ENCODE data around the gene FBXO30. TPM values are rescaled to one million over a fixed set of nuclear protein-coding genes. Genes with fewer than 3 reads are reported as not detected.

FBXO30 gene
- total RNA-seq, 2 experiments from 2014 or later = 5.3 to 11.7 TPM

DNA sequence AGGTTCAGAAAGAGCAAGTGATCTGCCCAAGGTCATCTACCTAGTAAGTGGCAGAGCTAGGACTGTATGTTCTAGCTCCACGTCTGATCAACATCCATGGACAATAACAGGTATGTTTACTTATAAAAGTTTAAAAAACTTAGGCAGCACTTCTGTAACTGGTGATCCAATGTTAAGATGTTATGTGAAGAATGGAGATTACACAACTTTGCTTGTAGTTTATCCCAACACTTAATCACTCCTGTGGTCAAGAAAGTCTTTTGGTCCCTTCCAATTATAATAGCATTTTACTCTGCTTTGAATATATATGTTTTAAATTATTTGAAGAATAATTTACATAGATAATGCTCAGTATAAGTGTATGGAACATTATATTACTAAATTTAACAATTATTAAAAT lies 4.8 kb downstream of the FBXO30 start:
- H3K9me2 ChIP-seq (ENCODE audit: insufficient read depth, low read length) = no peaks in the 10 kb centered on the region
- no TSS peak for BruUV-seq (replicated peaks)
- H3K4me3 ChIP-seq (ENCODE audit: low read depth, low read length, poor library complexity, severe bottlenecking) = peak overlapping the region; percentile 5
- no peak overlapping the region for H2AFZ ChIP-seq (ENCODE audit: low read length)
- H3K36me3 ChIP-seq (ENCODE audit: insufficient read depth, low read length) = peaks cover 25% of the 10 kb centered on the region
- intact Hi-C loops (cut with micrococcal nuclease; ENCODE audit: unreplicated experiment) = loop anchor here (5.0 to 10.0 kb wide), 3 partner anchors 78 to 1595 kb away; partner anchors contain the start of gene STXBP5
- peaks cover 40% of the 10 kb centered on the region for H3K4me1 ChIP-seq (ENCODE audit: insufficient read depth, low read length, poor library complexity, severe bottlenecking)
- ChIA-PET POLR2A (interaction anchor here (1.1 to 2.3 kb wide), 4 partner anchors 9 to 73 kb away, joined by 4 to 12 read pairs (median 4); no protein-coding TSS in a partner anchor), CTCF (ENCODE audit: unreplicated experiment) (no interaction called here)
- H3K4me2 ChIP-seq (ENCODE audit: low read length) = peak overlapping the region; percentile 65
- peak overlapping the region; percentile 42 for H3K27ac ChIP-seq (ENCODE audit: low read depth, low read length, poor library complexity, severe bottlenecking)
- TF ChIP-seq CTCF (conservative IDR thresholded peaks at IDR 0.05; ENCODE audit: low read length) (no peak), EZH2phosphoT487 (IDR thresholded peaks at IDR 0.05; ENCODE audit: borderline replicate concordance, low read depth, low read length) (no peak)
- H4K20me1 ChIP-seq (ENCODE audit: insufficient read depth, low read length) = peaks cover 7% of the 10 kb centered on the region; the same call in 1 of the 2 replicates
- DNase-seq (ENCODE audit: low spot score) = no peak
- no peaks in the 10 kb centered on the region for H3K9me3 ChIP-seq (ENCODE audit: low read length)
- peaks cover 84% of the 10 kb centered on the region for H3K79me2 ChIP-seq (ENCODE audit: insufficient read depth, low read depth, low read length)

- Histone ChIP-seq H3K4me3 (ENCODE audit: low read depth, low read length, poor library complexity, severe bottlenecking) (peak overlapping the region; percentile 5), H3K4me2 (ENCODE audit: low read length) (peak overlapping the region; percentile 65), H3K36me3 (ENCODE audit: insufficient read depth, low read length) (peaks cover 31% of the 10 kb centered on the region), H3K9me3 (ENCODE audit: low read length) (no peaks in the 10 kb centered on the region), H3K4me1 (ENCODE audit: insufficient read depth, low read length, poor library complexity, severe bottlenecking) (peaks cover 40% of the 10 kb centered on the region), H3K79me2 (ENCODE audit: insufficient read depth, low read depth, low read length) (peaks cover 89% of the 10 kb centered on the region), H3K9me2 (ENCODE audit: insufficient read depth, low read length) (no peaks in the 10 kb centered on the region), H4K20me1 (ENCODE audit: insufficient read depth, low read length) (peaks cover 7% of the 10 kb centered on the region; the same call in 1 of the 2 replicates), H2AFZ (ENCODE audit: low read length) (no peak overlapping the region), H3K27ac (ENCODE audit: low read depth, low read length, poor library complexity, severe bottlenecking) (peak overlapping the region; percentile 42)
- peak; percentile 36 for DNase-seq (ENCODE audit: low spot score)
- intact Hi-C loops (cut with micrococcal nuclease; ENCODE audit: unreplicated experiment) = loop anchor here (10.0 kb wide), 1 partner anchor 1594 kb away; no protein-coding TSS in a partner anchor
- TF ChIP-seq EZH2phosphoT487 (IDR thresholded peaks at IDR 0.05; ENCODE audit: borderline replicate concordance, low read depth, low read length) = no peak
- TF ChIP-seq CTCF (conservative IDR thresholded peaks at IDR 0.05; ENCODE audit: low read length) = no peak
- no TSS peak for BruUV-seq (replicated peaks)
- CTCF ChIA-PET (ENCODE audit: unreplicated experiment) = no interaction called here
- POLR2A ChIA-PET = interaction anchor here (1.1 to 2.3 kb wide), 4 partner anchors 8 to 73 kb away, joined by 4 to 12 read pairs (median 4); no protein-coding TSS in a partner anchor
Measured at GRCh38 chr6:145809211-145809610, 5.4 kb downstream of the FBXO30 start.

- no peaks in the 10 kb centered on the region for H3K9me2 ChIP-seq (ENCODE audit: insufficient read depth, low read length)
- H2AFZ ChIP-seq (ENCODE audit: low read length) = no peak overlapping the region
- BruUV-seq (replicated peaks) = no TSS peak
- peaks cover 41% of the 10 kb centered on the region for H3K36me3 ChIP-seq (ENCODE audit: insufficient read depth, low read length)
- no peaks in the 10 kb centered on the region for H3K9me3 ChIP-seq (ENCODE audit: low read length)
- peaks cover 40% of the 10 kb centered on the region for H3K4me1 ChIP-seq (ENCODE audit: insufficient read depth, low read length, poor library complexity, severe bottlenecking)
- no peak for DNase-seq (ENCODE audit: low spot score)
- intact Hi-C loops (cut with micrococcal nuclease; ENCODE audit: unreplicated experiment) = loop anchor here (10.0 kb wide), 1 partner anchor 1593 kb away; no protein-coding TSS in a partner anchor
- ChIA-PET POLR2A (interaction anchor here (0.7 to 2.3 kb wide), 3 partner anchors 8 to 54 kb away, joined by 3 to 12 read pairs (median 4); no protein-coding TSS in a partner anchor), CTCF (ENCODE audit: unreplicated experiment) (no interaction called here)
- no peak for TF ChIP-seq EZH2phosphoT487 (IDR thresholded peaks at IDR 0.05; ENCODE audit: borderline replicate concordance, low read depth, low read length)
- no peak for TF ChIP-seq CTCF (conservative IDR thresholded peaks at IDR 0.05; ENCODE audit: low read length)
- H3K27ac ChIP-seq (ENCODE audit: low read depth, low read length, poor library complexity, severe bottlenecking) = no peak overlapping the region
- no peak overlapping the region for H3K4me2 ChIP-seq (ENCODE audit: low read length)
- H4K20me1 ChIP-seq (ENCODE audit: insufficient read depth, low read length) = peaks cover 2% of the 10 kb centered on the region; the same call in 1 of the 2 replicates
- H3K79me2 ChIP-seq (ENCODE audit: insufficient read depth, low read depth, low read length) = peaks cover 85% of the 10 kb centered on the region
- H3K4me3 ChIP-seq (ENCODE audit: low read depth, low read length, poor library complexity, severe bottlenecking) = no peak overlapping the region
Measured at GRCh38 chr6:145808239-145808638, 6.4 kb downstream of the FBXO30 start.

Measured in OCI-LY7 (cell line).